ENCODE measurements around the gene TADA2B.

Gene TADA2B

GRCh38 chr4:7043284-7044136, at the start of gene TADA2B:
TSS of gene TADA2B (plus strand) at chr4:7043372. CDS start at chr4:7043580, 208 bp downstream.
- DNase-seq, result peak; percentile 53

- DNase-seq, result no peak
Observed at GRCh38 chr4:6996481-6996880, 46.7 kb upstream of the TADA2B start.

- no peak for DNase-seq
Observed at GRCh38 chr4:6999172-7000086, 43.7 kb upstream of the TADA2B start.

GRCh38 chr4:7000421-7001176, 42.6 kb upstream of the TADA2B start:
- DNase-seq, result no peak

GRCh38 chr4:7001271-7001670, 41.9 kb upstream of the TADA2B start:
- no peak for DNase-seq

- no peak for DNase-seq
Observed at GRCh38 chr4:7002336-7002735, 40.8 kb upstream of the TADA2B start.

- DNase-seq, result no peak
Observed at GRCh38 chr4:7003176-7003878, 39.8 kb upstream of the TADA2B start.

- no peak for DNase-seq
Observed at GRCh38 chr4:7003879-7004240, 39.3 kb upstream of the TADA2B start.

GRCh38 chr4:7004331-7004730, 38.8 kb upstream of the TADA2B start:
- DNase-seq, result no peak

GRCh38 chr4:7005571-7005970, 37.6 kb upstream of the TADA2B start:
- DNase-seq, result no peak

GRCh38 chr4:7006411-7006810, 36.8 kb upstream of the TADA2B start:
- no peak for DNase-seq

- no peak for DNase-seq
Observed at GRCh38 chr4:7007142-7007907, 35.8 kb upstream of the TADA2B start.

- DNase-seq, result no peak
Observed at GRCh38 chr4:7007944-7008343, 35.2 kb upstream of the TADA2B start.

GRCh38 chr4:7009564-7009963, 33.6 kb upstream of the TADA2B start:
- no peak for DNase-seq

- DNase-seq, result no peak
Observed at GRCh38 chr4:7013175-7013574, 30.0 kb upstream of the TADA2B start.

GRCh38 chr4:7014815-7015214, 28.4 kb upstream of the TADA2B start:
- no peak for DNase-seq

- no peak for DNase-seq
Observed at GRCh38 chr4:7015383-7016035, 27.7 kb upstream of the TADA2B start.

GRCh38 chr4:7016086-7016485, 27.1 kb upstream of the TADA2B start:
- DNase-seq, result no peak

GRCh38 chr4:7016512-7016911, 26.7 kb upstream of the TADA2B start:
- DNase-seq, result no peak

- DNase-seq, result no peak
Observed at GRCh38 chr4:7017446-7018048, 25.6 kb upstream of the TADA2B start.

- no peak for DNase-seq
Observed at GRCh38 chr4:7018281-7018680, 24.9 kb upstream of the TADA2B start.

Measured in activated CD8-positive, alpha-beta memory T cell treated with anti-CD3 and anti-CD28 coated beads, Interleukin-2, amount 50 U/mL, for 4 hours (primary cell).